GM23338 (cell line): Measurements from ENCODE around the gene SOWAHC. TPM values are rescaled to one million over a fixed set of nuclear protein-coding genes. Genes with fewer than 3 reads are reported as not detected.

Source experiments
- ATAC-seq: fragments of 200-7000 bp; cut with Tn5 transposase; 3 replicates; pipeline ENCODE4 v1.9.1; 2020
- DNase-seq: peaks from one replicate; pipeline ENCODE4 v3.0.0-alpha.2; 2015; ENCODE audit warnings: low spot score
- H2AFZ ChIP-seq: fragments of 200-600 bp; sonication (generic); 2 replicates; pipeline ENCODE4 v1.8.0; 2016; ENCODE audit warnings: antibody characterized with exemption, mild to moderate bottlenecking, moderate library complexity
- H3F3A ChIP-seq: fragments of 200-600 bp; sonication (generic); replicated peaks from 2 replicates; pipeline ENCODE4 v1.8.0; 2017; ENCODE audit warnings: antibody characterized with exemption, mixed run types, low read depth
- H3K27ac ChIP-seq: fragments of 200-600 bp; sonication (generic); 2 replicates; pipeline ENCODE4 v1.6.1; 2016; ENCODE audit warnings: low read depth
- H3K27me3 ChIP-seq: fragments of 200-600 bp; sonication (generic); 2 replicates; pipeline ENCODE4 v1.8.0; 2016; ENCODE audit warnings: mild to moderate bottlenecking, mixed run types, moderate library complexity; ENCODE audit not compliant: insufficient read depth
- H3K36me3 ChIP-seq: fragments of 200-600 bp; sonication (generic); 2 replicates; pipeline ENCODE4 v1.8.0; 2016; ENCODE audit warnings: mild to moderate bottlenecking; ENCODE audit not compliant: insufficient read depth
- H3K4me1 ChIP-seq: fragments of 200-600 bp; sonication (generic); 2 replicates; pipeline ENCODE4 v1.8.0; 2016; ENCODE audit warnings: mild to moderate bottlenecking, moderate library complexity; ENCODE audit not compliant: insufficient read depth
- H3K4me2 ChIP-seq: fragments of 200-600 bp; sonication (generic); 2 replicates; pipeline ENCODE4 v1.7.1; 2017; ENCODE audit warnings: mixed run types
- H3K4me3 ChIP-seq: fragments of 200-600 bp; sonication (generic); 2 replicates; pipeline ENCODE4 v1.6.1; 2016; ENCODE audit warnings: mixed run types
- H3K79me2 ChIP-seq: fragments of 200-600 bp; sonication (generic); replicated peaks from 2 replicates; pipeline ENCODE4 v1.8.0; 2017; ENCODE audit warnings: mild to moderate bottlenecking; ENCODE audit not compliant: insufficient read depth
- H3K9me2 ChIP-seq: fragments of 200-600 bp; sonication (generic); 2 replicates; pipeline ENCODE4 v1.8.0; 2017; ENCODE audit not compliant: insufficient read depth
- H4K20me1 ChIP-seq: fragments of 200-600 bp; sonication (generic); replicated peaks from 2 replicates; pipeline ENCODE4 v1.8.0; 2017; ENCODE audit warnings: mild to moderate bottlenecking; ENCODE audit not compliant: insufficient read depth
- H3K27ac Mint-ChIP-seq: 2 replicates; pipeline ENCODE4 v1.8.0; 2020; ENCODE audit warnings: inconsistent platforms, mild to moderate bottlenecking, moderate library complexity, mixed read lengths
- H3K27me3 Mint-ChIP-seq: 3 replicates; pipeline ENCODE4 v1.8.0; 2022; ENCODE audit warnings: low read depth, mild to moderate bottlenecking, moderate library complexity, mixed read lengths, inconsistent platforms; ENCODE audit not compliant: insufficient read depth, poor library complexity
- H3K36me3 Mint-ChIP-seq: 3 replicates; pipeline ENCODE4 v1.8.0; 2021; ENCODE audit warnings: low read depth, mild to moderate bottlenecking, inconsistent platforms, moderate library complexity, mixed read lengths
- H3K4me1 Mint-ChIP-seq: 3 replicates; pipeline ENCODE4 v1.8.0; 2020; ENCODE audit warnings: mild to moderate bottlenecking, inconsistent platforms, mixed read lengths
- H3K4me3 Mint-ChIP-seq: 3 replicates; pipeline ENCODE4 v1.8.0; 2021; ENCODE audit warnings: moderate library complexity, mild to moderate bottlenecking, inconsistent platforms, mixed read lengths
- H3K9me3 Mint-ChIP-seq: 3 replicates; pipeline ENCODE4 v1.8.0; 2020; ENCODE audit warnings: moderate library complexity, mild to moderate bottlenecking, inconsistent platforms, mixed read lengths
- EZH2phosphoT487 ChIP-seq: fragments of 200-600 bp; sonication (generic); IDR thresholded peaks from one replicate; pipeline ENCODE4 v1.8.1; 2018; ENCODE audit warnings: antibody characterized with exemption; ENCODE audit not compliant: unreplicated experiment
- NANOG ChIP-seq: IDR thresholded peaks from 2 replicates; pipeline ENCODE4 v1.6.1; 2016; ENCODE audit warnings: antibody characterized with exemption, borderline replicate concordance
- POLR2AphosphoS5 ChIP-seq: IDR thresholded peaks from 2 replicates; pipeline ENCODE4 v1.6.1; 2016; ENCODE audit warnings: antibody characterized with exemption, low read depth
- STAT1 ChIP-seq: IDR thresholded peaks from one replicate; pipeline ENCODE4 v1.6.1; 2016; ENCODE audit warnings: antibody characterized with exemption; ENCODE audit not compliant: unreplicated experiment
- polyA plus RNA-seq: library from polyadenylated mRNA; unstranded; fragments of >200 nt; fragmentation: Nextera tagmentation; extraction: Ambion mirVana; gene quantifications from 2 replicates; pipeline ENCODE4 v1.2.1, GENCODE V29; 2016
- total RNA-seq: library from RNA; depleted of rRNA; stranded (reverse); fragments of >200 nt; shearing (Covaris generic); gene quantifications from 2 replicates; pipeline ENCODE4 v1.2.3, GENCODE V29; 2014
- TF ChIP-seq, protein P1 (sequence below): IDR thresholded peaks from one replicate; pipeline ENCODE4 v1.6.1; 2018; ENCODE audit warnings: antibody characterized with exemption; ENCODE audit not compliant: unreplicated experiment
- TF ChIP-seq, protein P2 (sequence below): IDR thresholded peaks from 2 replicates; pipeline ENCODE4 v1.6.1; 2016; ENCODE audit warnings: antibody characterized with exemption
- TF ChIP-seq, protein P3 (sequence below), 2 experiments: fragments of 200-600 bp in 1 of 2; sonication (generic) in 1 of 2; conservative IDR thresholded peaks; 2 replicates each; pipeline versions ENCODE4 v1.5.1 to v1.6.1; 2016 to 2017; ENCODE audit warnings: antibody characterized with exemption in 2 of 2, low read depth in 2 of 2, mild to moderate bottlenecking in 2 of 2, moderate library complexity in 1 of 2

Gene SOWAHC
- total and polyA plus RNA-seq, 2 experiments from 2014 or later: 7.4 to 26.3 TPM

DNA sequence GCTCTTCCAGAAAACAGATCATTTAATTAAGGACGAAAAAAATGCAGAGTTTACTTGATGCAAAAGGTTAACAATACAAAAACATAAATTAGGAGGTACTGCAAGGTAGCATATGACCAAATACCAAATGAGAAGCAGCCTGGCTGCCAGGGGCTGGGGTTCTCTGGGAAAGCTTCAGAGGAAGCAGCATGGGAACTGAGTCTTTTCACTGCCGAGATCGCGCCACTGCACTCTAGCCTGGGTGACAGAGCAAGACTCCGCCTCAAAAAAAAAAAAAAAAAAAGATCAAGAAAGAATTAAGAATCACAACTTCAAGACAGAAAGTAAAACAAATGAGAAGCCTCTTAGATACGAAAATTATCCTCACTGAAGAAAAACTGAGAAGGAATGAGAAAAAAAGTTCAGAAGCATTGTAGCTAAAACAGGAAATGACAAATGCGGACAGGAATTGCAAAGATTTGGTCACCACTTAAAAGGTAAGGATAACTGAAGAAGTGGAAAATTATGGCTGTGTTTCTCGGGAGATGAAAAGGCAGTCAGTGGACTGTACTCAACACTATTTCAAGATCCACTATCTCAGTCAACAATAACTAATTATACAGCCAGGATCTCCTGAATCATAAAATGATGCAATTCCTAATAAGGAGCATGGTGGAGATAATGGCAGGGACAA, 4.7 kb upstream of the SOWAHC start (continued):
- TF ChIP-seq, protein P1, sequence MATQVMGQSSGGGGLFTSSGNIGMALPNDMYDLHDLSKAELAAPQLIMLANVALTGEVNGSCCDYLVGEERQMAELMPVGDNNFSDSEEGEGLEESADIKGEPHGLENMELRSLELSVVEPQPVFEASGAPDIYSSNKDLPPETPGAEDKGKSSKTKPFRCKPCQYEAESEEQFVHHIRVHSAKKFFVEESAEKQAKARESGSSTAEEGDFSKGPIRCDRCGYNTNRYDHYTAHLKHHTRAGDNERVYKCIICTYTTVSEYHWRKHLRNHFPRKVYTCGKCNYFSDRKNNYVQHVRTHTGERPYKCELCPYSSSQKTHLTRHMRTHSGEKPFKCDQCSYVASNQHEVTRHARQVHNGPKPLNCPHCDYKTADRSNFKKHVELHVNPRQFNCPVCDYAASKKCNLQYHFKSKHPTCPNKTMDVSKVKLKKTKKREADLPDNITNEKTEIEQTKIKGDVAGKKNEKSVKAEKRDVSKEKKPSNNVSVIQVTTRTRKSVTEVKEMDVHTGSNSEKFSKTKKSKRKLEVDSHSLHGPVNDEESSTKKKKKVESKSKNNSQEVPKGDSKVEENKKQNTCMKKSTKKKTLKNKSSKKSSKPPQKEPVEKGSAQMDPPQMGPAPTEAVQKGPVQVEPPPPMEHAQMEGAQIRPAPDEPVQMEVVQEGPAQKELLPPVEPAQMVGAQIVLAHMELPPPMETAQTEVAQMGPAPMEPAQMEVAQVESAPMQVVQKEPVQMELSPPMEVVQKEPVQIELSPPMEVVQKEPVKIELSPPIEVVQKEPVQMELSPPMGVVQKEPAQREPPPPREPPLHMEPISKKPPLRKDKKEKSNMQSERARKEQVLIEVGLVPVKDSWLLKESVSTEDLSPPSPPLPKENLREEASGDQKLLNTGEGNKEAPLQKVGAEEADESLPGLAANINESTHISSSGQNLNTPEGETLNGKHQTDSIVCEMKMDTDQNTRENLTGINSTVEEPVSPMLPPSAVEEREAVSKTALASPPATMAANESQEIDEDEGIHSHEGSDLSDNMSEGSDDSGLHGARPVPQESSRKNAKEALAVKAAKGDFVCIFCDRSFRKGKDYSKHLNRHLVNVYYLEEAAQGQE: no peak
- TF ChIP-seq NANOG: no peak
- TF ChIP-seq STAT1: no peak
- TF ChIP-seq, protein P2, sequence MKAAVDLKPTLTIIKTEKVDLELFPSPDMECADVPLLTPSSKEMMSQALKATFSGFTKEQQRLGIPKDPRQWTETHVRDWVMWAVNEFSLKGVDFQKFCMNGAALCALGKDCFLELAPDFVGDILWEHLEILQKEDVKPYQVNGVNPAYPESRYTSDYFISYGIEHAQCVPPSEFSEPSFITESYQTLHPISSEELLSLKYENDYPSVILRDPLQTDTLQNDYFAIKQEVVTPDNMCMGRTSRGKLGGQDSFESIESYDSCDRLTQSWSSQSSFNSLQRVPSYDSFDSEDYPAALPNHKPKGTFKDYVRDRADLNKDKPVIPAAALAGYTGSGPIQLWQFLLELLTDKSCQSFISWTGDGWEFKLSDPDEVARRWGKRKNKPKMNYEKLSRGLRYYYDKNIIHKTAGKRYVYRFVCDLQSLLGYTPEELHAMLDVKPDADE: no peak

DNA sequence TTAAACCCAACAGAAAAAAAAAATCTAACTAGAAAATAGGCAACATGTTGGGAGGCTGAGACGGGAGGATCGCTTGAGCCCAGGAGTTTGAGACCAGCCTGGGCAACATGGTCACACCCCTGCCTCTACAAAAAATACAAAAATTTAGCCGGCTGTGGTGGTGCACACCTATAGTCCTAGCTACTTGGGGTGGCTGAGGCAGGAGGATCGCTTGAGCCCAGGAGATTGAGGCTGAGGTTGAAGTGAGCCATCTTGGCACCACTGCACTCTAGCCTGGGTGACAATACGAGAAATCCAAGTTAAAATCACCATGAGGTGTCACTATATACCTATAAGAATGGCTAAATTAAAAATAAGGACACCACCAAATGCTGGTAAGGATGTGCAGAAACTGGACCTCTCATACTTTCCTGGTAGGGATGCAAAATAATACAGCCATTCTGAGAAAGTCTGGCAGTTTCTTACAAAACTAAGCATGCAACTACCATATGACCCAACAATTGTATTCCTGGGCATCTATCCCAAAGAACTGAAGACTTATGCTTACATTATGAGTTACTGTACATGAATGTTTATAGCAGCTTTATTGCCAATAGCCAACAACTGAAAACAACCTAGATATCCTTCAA, 2.6 kb upstream of the SOWAHC start:
- Mint-ChIP-seq H3K4me1 (peaks cover 36% of the 10 kb centered on the region), H3K36me3 (peaks cover 13% of the 10 kb centered on the region)
- H3K4me1 ChIP-seq: peaks cover 31% of the 10 kb centered on the region

More for the DNA sequence above, 2.6 kb upstream of the SOWAHC start:
- H3K9me2 ChIP-seq: no peaks in the 10 kb centered on the region
- no peaks in the 10 kb centered on the region for H3K36me3 ChIP-seq
- Mint-ChIP-seq H3K27ac (no peak overlapping the region), H3K4me3 (peak overlapping the region; percentile 93), H3K27me3 (peaks cover 20% of the 10 kb centered on the region), H3K9me3 (peaks cover 2% of the 10 kb centered on the region; the same call in 2 of the 3 replicates)
- H3K27ac ChIP-seq: no peak overlapping the region
- peak overlapping the region; percentile 97 for H3K4me3 ChIP-seq
- peaks cover 19% of the 10 kb centered on the region for H3K27me3 ChIP-seq
- H3F3A ChIP-seq: no peaks in the 10 kb centered on the region
- H3K79me2 ChIP-seq: peaks cover 76% of the 10 kb centered on the region
- TF ChIP-seq EZH2phosphoT487: no peak
- TF ChIP-seq, protein P3, sequence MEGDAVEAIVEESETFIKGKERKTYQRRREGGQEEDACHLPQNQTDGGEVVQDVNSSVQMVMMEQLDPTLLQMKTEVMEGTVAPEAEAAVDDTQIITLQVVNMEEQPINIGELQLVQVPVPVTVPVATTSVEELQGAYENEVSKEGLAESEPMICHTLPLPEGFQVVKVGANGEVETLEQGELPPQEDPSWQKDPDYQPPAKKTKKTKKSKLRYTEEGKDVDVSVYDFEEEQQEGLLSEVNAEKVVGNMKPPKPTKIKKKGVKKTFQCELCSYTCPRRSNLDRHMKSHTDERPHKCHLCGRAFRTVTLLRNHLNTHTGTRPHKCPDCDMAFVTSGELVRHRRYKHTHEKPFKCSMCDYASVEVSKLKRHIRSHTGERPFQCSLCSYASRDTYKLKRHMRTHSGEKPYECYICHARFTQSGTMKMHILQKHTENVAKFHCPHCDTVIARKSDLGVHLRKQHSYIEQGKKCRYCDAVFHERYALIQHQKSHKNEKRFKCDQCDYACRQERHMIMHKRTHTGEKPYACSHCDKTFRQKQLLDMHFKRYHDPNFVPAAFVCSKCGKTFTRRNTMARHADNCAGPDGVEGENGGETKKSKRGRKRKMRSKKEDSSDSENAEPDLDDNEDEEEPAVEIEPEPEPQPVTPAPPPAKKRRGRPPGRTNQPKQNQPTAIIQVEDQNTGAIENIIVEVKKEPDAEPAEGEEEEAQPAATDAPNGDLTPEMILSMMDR (conservative IDR thresholded peaks at IDR 0.05; ENCODE audit: low read depth in 2 of 2): 0 out of 4 replicates have a peak, but pooled peaks of 1 of the 2 experiments have one; percentile 11
- TF ChIP-seq POLR2AphosphoS5: no peak
- peaks cover 20% of the 10 kb centered on the region for H4K20me1 ChIP-seq
- H2AFZ ChIP-seq: no peak overlapping the region
- no peak for ATAC-seq
- no peak for DNase-seq
- H3K4me2 ChIP-seq: peak overlapping the region; percentile 92
